ENCODE data around the gene IFNG.

IFNG gene

GRCh38 chr12:68154779-68155178 lies 4.8 kb downstream of the IFNG start:
- CTCF ChIA-PET, result interaction anchor here (1.1 to 7.1 kb wide), 2 partner anchors 86 to 116 kb away, joined by 3 to 157 read pairs; no protein-coding TSS in a partner anchor
- no peaks in the 10 kb centered on the region for H3K27me3 Mint-ChIP-seq
- DNase-seq, result no peak
- no peak overlapping the region for H3K4me3 Mint-ChIP-seq
- no peaks in the 10 kb centered on the region for H3K9me3 Mint-ChIP-seq
- no peak overlapping the region for H3K27ac Mint-ChIP-seq
- no peaks in the 10 kb centered on the region for H3K36me3 Mint-ChIP-seq
- peaks cover 19% of the 10 kb centered on the region for H3K4me1 Mint-ChIP-seq

GRCh38 chr12:68148261-68148951 lies 11.1 kb downstream of the IFNG start:
- no peak overlapping the region for H3K4me3 Mint-ChIP-seq
- CTCF ChIA-PET, result no interaction called here
- no peaks in the 10 kb centered on the region for H3K9me3 Mint-ChIP-seq
- DNase-seq, result no peak
- H3K4me1 Mint-ChIP-seq, result peaks cover 3% of the 10 kb centered on the region
- H3K27me3 Mint-ChIP-seq, result peaks cover 6% of the 10 kb centered on the region
- no peak overlapping the region for H3K27ac Mint-ChIP-seq
- H3K36me3 Mint-ChIP-seq, result no peaks in the 10 kb centered on the region

- Mint-ChIP-seq H3K4me3 (no peak overlapping the region), H3K36me3 (peaks cover 1% of the 10 kb centered on the region), H3K27me3 (no peaks in the 10 kb centered on the region), H3K27ac (no peak overlapping the region), H3K4me1 (peaks cover 47% of the 10 kb centered on the region), H3K9me3 (peaks cover 4% of the 10 kb centered on the region)
- no peak for DNase-seq
- CTCF ChIA-PET, result interaction anchor here (0.9 to 1.5 kb wide), 2 partner anchors 17 to 18 kb away, joined by 4 to 5 read pairs; no protein-coding TSS in a partner anchor
These were observed 19.0 kb downstream of the IFNG start for GRCh38 chr12:68140556-68140955.

GRCh38 chr12:68139941-68140340 lies 19.6 kb downstream of the IFNG start:
- Mint-ChIP-seq H3K4me3 (no peak overlapping the region), H3K27ac (no peak overlapping the region), H3K4me1 (peaks cover 49% of the 10 kb centered on the region), H3K9me3 (peaks cover 4% of the 10 kb centered on the region), H3K27me3 (no peaks in the 10 kb centered on the region), H3K36me3 (peaks cover 1% of the 10 kb centered on the region)
- DNase-seq, result no peak
- CTCF ChIA-PET, result no interaction called here

- H3K4me1 Mint-ChIP-seq, result peaks cover 49% of the 10 kb centered on the region
- H3K9me3 Mint-ChIP-seq, result peaks cover 4% of the 10 kb centered on the region
- H3K36me3 Mint-ChIP-seq, result peaks cover 1% of the 10 kb centered on the region
- no peaks in the 10 kb centered on the region for H3K27me3 Mint-ChIP-seq
- no peak overlapping the region for H3K27ac Mint-ChIP-seq
- H3K4me3 Mint-ChIP-seq, result no peak overlapping the region
- CTCF ChIA-PET, result no interaction called here
- no peak for DNase-seq
These were observed 20.5 kb downstream of the IFNG start for GRCh38 chr12:68139001-68139400.

- peaks cover 6% of the 10 kb centered on the region for H3K36me3 Mint-ChIP-seq
- no peak overlapping the region for H3K27ac Mint-ChIP-seq
- DNase-seq, result no peak
- H3K4me3 Mint-ChIP-seq, result no peak overlapping the region
- H3K9me3 Mint-ChIP-seq, result peaks cover 9% of the 10 kb centered on the region
- CTCF ChIA-PET, result no interaction called here
- H3K27me3 Mint-ChIP-seq, result no peaks in the 10 kb centered on the region
- peaks cover 54% of the 10 kb centered on the region for H3K4me1 Mint-ChIP-seq
These were observed 21.1 kb downstream of the IFNG start for GRCh38 chr12:68138480-68138879.

- DNase-seq, result no peak
- H3K36me3 Mint-ChIP-seq, result peaks cover 6% of the 10 kb centered on the region
- CTCF ChIA-PET, result interaction anchor here (1.4 to 1.6 kb wide), 2 partner anchors 17 to 20 kb away, joined by 4 to 7 read pairs; no protein-coding TSS in a partner anchor
- H3K9me3 Mint-ChIP-seq, result peaks cover 10% of the 10 kb centered on the region
- no peak overlapping the region for H3K4me3 Mint-ChIP-seq
- H3K27ac Mint-ChIP-seq, result peak overlapping the region; percentile 71
- H3K27me3 Mint-ChIP-seq, result no peaks in the 10 kb centered on the region
- H3K4me1 Mint-ChIP-seq, result peaks cover 54% of the 10 kb centered on the region
These were observed 22.2 kb downstream of the IFNG start for GRCh38 chr12:68137335-68137830.

GRCh38 chr12:68135520-68135919 lies 24.0 kb downstream of the IFNG start:
- CTCF ChIA-PET, result interaction anchor here (1.0 to 1.6 kb wide), 4 partner anchors 15 to 95 kb away, joined by 3 to 7 read pairs (median 5); no protein-coding TSS in a partner anchor
- H3K27ac Mint-ChIP-seq, result no peak overlapping the region
- peaks cover 28% of the 10 kb centered on the region for H3K9me3 Mint-ChIP-seq
- no peaks in the 10 kb centered on the region for H3K27me3 Mint-ChIP-seq
- H3K36me3 Mint-ChIP-seq, result peaks cover 21% of the 10 kb centered on the region
- no peak overlapping the region for H3K4me3 Mint-ChIP-seq
- peaks cover 58% of the 10 kb centered on the region for H3K4me1 Mint-ChIP-seq
- no peak for DNase-seq

- Mint-ChIP-seq H3K4me1 (peaks cover 33% of the 10 kb centered on the region), H3K36me3 (peaks cover 41% of the 10 kb centered on the region), H3K4me3 (no peak overlapping the region), H3K27me3 (no peaks in the 10 kb centered on the region), H3K27ac (peak overlapping the region; percentile 50), H3K9me3 (peaks cover 51% of the 10 kb centered on the region)
- CTCF ChIA-PET, result no interaction called here
- DNase-seq, result no peak
These were observed 27.6 kb downstream of the IFNG start for GRCh38 chr12:68131867-68132414.

- H3K27me3 Mint-ChIP-seq, result no peaks in the 10 kb centered on the region
- H3K36me3 Mint-ChIP-seq, result peaks cover 41% of the 10 kb centered on the region
- CTCF ChIA-PET, result no interaction called here
- peaks cover 16% of the 10 kb centered on the region for H3K4me1 Mint-ChIP-seq
- no peak overlapping the region for H3K27ac Mint-ChIP-seq
- H3K4me3 Mint-ChIP-seq, result no peak overlapping the region
- peaks cover 54% of the 10 kb centered on the region for H3K9me3 Mint-ChIP-seq
- no peak for DNase-seq
These were observed 29.6 kb downstream of the IFNG start for GRCh38 chr12:68129979-68130378.

- H3K27ac Mint-ChIP-seq, result no peak overlapping the region
- no peaks in the 10 kb centered on the region for H3K27me3 Mint-ChIP-seq
- CTCF ChIA-PET, result no interaction called here
- peaks cover 5% of the 10 kb centered on the region for H3K9me3 Mint-ChIP-seq
- no peak for DNase-seq
- no peak overlapping the region for H3K4me3 Mint-ChIP-seq
- peaks cover 3% of the 10 kb centered on the region for H3K36me3 Mint-ChIP-seq
- H3K4me1 Mint-ChIP-seq, result peaks cover 19% of the 10 kb centered on the region
These were observed 37.2 kb downstream of the IFNG start for GRCh38 chr12:68122236-68122920.

- no peak for DNase-seq
- Mint-ChIP-seq H3K27ac (no peak overlapping the region), H3K9me3 (peaks cover 5% of the 10 kb centered on the region), H3K27me3 (no peaks in the 10 kb centered on the region), H3K4me3 (no peak overlapping the region), H3K4me1 (peaks cover 24% of the 10 kb centered on the region), H3K36me3 (peaks cover 3% of the 10 kb centered on the region)
- CTCF ChIA-PET, result interaction anchor here (1.4 to 2.7 kb wide), 4 partner anchors 14 to 80 kb away, joined by 3 to 42 read pairs (median 12); no protein-coding TSS in a partner anchor
These were observed 38.4 kb downstream of the IFNG start for GRCh38 chr12:68121143-68121542.

GRCh38 chr12:68119724-68120211 lies 39.8 kb downstream of the IFNG start:
- peaks cover 2% of the 10 kb centered on the region for H3K9me3 Mint-ChIP-seq
- peak; percentile 58 for DNase-seq
- CTCF ChIA-PET, result interaction anchor here (1.2 to 2.7 kb wide), 9 partner anchors 15 to 103 kb away, joined by 3 to 42 read pairs (median 6); no protein-coding TSS in a partner anchor
- H3K4me1 Mint-ChIP-seq, result peaks cover 24% of the 10 kb centered on the region
- H3K36me3 Mint-ChIP-seq, result peaks cover 3% of the 10 kb centered on the region
- no peak overlapping the region for H3K4me3 Mint-ChIP-seq
- no peaks in the 10 kb centered on the region for H3K27me3 Mint-ChIP-seq
- H3K27ac Mint-ChIP-seq, result peak overlapping the region; percentile 77

- no peak for DNase-seq
- CTCF ChIA-PET, result interaction anchor here (1.2 to 2.7 kb wide), 6 partner anchors 38 to 104 kb away, joined by 4 to 42 read pairs (median 6); no protein-coding TSS in a partner anchor
- H3K27me3 Mint-ChIP-seq, result no peaks in the 10 kb centered on the region
- no peak overlapping the region for H3K4me3 Mint-ChIP-seq
- H3K27ac Mint-ChIP-seq, result peak overlapping the region; percentile 47
- H3K4me1 Mint-ChIP-seq, result peaks cover 24% of the 10 kb centered on the region
- H3K9me3 Mint-ChIP-seq, result no peaks in the 10 kb centered on the region
- H3K36me3 Mint-ChIP-seq, result peaks cover 1% of the 10 kb centered on the region
These were observed 40.3 kb downstream of the IFNG start for GRCh38 chr12:68119250-68119649.
